Stimulated activated effector memory CD8-positive, alpha-beta T cell treated with anti-CD3 and anti-CD28 coated beads, Interleukin-12 subunit alpha, Interleukin-12 subunit beta, amount 100 ng/mL, for 72 hours (primary cell): Measurements from ENCODE around the gene PML.

Experiments used
- ATAC-seq: fragments of 150-1000 bp; cut with Tn5 transposase; 2 replicates; pipeline ENCODE4 v1.10.0; 2021
- DNase-seq, 2 donors: peaks; one replicate each; pipeline ENCODE4 v3.0.0; 2021 to 2022; ENCODE audit warnings: low spot score in 2 of 2
- H3K27ac Mint-ChIP-seq: one replicate; pipeline ENCODE4 v1.8.0; 2022; ENCODE audit warnings: mild to moderate bottlenecking, mixed read lengths
- H3K36me3 Mint-ChIP-seq: one replicate; pipeline ENCODE4 v1.8.0; 2022; ENCODE audit warnings: mild to moderate bottlenecking, mixed read lengths
- H3K4me1 Mint-ChIP-seq: one replicate; pipeline ENCODE4 v1.8.0; 2022; ENCODE audit warnings: mixed read lengths
- H3K4me3 Mint-ChIP-seq: one replicate; pipeline ENCODE4 v1.8.0; 2022; ENCODE audit warnings: mild to moderate bottlenecking, mixed read lengths
- H3K9me3 Mint-ChIP-seq: one replicate; pipeline ENCODE4 v1.8.0; 2022; ENCODE audit warnings: mixed read lengths

Gene PML

DNA sequence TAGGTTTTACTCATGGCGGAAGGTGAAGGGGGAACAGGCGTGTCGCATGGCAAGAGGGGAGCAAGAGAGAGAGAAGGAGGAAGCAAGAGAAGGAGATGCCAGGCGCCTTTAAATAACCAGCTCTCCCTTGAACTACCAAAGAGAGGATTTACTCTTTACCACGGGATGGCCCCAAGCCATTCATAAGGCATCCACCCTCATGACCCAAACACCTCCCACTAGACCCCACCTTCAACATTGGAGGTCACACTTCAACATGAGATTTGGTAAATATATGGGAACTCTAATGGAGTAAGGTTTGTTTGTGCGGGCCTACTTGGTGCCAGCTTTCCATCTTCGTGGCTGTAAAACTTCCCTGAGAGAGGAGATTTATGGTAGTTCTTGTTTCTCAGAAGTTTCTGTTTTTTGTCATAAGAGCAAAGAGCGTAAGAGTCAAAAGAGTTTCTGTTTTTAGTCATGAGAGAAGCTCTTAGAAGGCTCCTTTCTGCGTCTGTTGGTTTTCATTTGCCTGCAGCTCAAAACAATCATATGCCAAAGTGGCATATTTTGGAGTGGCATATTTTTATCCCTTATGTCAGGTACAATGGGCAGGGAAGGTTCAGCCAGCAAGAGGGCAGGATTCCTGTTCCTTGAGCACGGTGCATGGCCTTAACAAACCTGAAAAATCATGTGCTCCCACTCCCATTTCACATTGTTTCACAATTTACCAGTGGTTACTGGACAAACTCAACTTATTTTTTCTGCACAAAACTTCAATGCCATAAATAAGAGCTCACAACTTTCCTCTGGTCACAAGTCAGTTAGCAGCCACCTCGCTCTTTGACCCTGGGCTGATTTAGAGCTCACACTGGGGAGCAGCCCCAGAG lies 12.5 kb downstream of the PML start:
- Mint-ChIP-seq H3K36me3 (peaks cover 96% of the 10 kb centered on the region), H3K4me3 (peak overlapping the region; percentile 47), H3K9me3 (no peaks in the 10 kb centered on the region), H3K4me1 (peaks cover 61% of the 10 kb centered on the region), H3K27ac (peak overlapping the region; percentile 85)
- DNase-seq (peak in 1 of 2 donors; percentile 65), ATAC-seq (peak; percentile 85)

DNA sequence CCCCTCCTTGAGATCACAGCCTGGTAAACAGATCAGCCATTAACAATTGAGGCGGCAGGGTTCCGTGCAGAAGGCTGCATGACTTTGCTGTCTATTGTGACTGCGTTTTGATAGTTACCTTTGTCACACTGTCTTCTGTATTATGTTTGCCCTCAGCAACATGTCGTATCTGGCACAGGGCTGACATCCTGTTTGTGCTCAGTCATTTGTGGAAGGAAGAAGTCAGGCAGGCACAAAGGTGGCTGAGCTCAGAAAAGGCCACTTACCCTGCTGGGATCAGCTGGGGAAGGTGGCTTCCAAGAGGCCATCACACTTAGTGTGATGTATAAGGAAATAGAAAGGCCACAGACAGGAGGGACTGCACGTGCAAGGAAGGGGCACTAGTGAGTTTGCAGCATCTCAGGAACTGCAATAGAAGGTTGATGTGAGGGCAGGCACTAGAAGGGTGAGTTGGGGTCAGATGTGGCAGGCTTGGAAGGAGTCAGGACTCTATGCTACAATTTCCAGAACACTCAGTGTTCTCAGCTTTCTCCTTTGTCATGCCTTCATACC lies 13.4 kb downstream of the PML start:
- peak overlapping the region; percentile 85 for H3K27ac Mint-ChIP-seq
- DNase-seq (no peak), ATAC-seq (peak; percentile 86)
- peaks cover 61% of the 10 kb centered on the region for H3K4me1 Mint-ChIP-seq
- no peaks in the 10 kb centered on the region for H3K9me3 Mint-ChIP-seq
- H3K36me3 Mint-ChIP-seq: peaks cover 90% of the 10 kb centered on the region
- H3K4me3 Mint-ChIP-seq: peak overlapping the region; percentile 47

DNA sequence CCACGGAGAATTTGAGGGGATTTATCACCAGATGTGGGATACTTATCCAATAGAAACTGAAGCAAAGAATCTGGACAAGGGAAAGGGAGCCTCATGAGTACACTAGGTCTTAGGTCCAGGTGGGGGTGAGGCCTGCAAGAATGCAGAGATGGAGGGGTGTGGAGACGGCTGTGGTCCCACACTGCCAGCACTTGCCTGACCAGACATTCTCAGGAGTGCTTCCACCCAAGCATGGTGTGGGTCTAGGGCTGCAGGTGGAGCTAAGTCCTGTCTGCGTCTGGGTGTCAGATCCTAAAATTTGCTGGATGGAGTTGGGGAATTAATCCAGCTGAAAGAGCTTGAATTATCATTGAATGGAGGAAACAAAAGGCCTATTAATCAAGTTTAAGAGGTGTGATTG lies 14.4 kb downstream of the PML start:
- peaks cover 58% of the 10 kb centered on the region for H3K4me1 Mint-ChIP-seq
- ATAC-seq: no peak
- peaks cover 85% of the 10 kb centered on the region for H3K36me3 Mint-ChIP-seq
- no peak overlapping the region for H3K4me3 Mint-ChIP-seq
- peak overlapping the region; percentile 23 for H3K27ac Mint-ChIP-seq
- H3K9me3 Mint-ChIP-seq: no peaks in the 10 kb centered on the region
- no peak for DNase-seq

DNA sequence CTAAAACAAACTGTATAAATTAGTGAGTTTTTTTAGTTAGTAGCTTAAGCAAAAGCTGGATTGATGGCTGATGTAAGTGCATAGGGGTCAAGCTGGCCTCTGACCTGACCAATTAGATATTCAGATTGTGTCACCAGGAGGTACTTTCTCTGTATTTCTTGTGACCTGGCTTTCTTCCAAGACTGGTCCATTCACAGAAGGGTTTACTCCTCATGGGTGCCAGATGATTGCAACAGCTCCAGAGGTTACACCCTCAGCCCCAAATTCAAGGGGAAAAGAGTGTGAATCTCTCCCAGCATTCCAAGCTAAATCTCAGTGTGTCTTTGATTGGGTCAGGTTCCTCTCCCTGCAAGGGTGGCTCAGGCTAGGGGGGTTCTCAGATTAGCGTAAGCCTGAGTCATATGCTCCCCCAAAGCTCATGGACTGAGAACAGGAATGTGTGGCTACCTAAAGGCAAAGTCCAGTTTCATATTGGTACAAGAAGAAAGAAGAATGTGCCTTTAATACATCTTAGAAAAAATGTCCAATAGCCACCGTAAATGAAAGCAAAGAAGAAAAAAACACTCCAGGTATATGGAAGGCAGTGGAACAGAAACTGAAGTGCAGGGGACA lies 16.5 kb downstream of the PML start:
- no peaks in the 10 kb centered on the region for H3K9me3 Mint-ChIP-seq
- H3K27ac Mint-ChIP-seq: no peak overlapping the region
- H3K4me3 Mint-ChIP-seq: no peak overlapping the region
- H3K4me1 Mint-ChIP-seq: peaks cover 59% of the 10 kb centered on the region
- DNase-seq (no peak), ATAC-seq (no peak)
- H3K36me3 Mint-ChIP-seq: peaks cover 64% of the 10 kb centered on the region

DNA sequence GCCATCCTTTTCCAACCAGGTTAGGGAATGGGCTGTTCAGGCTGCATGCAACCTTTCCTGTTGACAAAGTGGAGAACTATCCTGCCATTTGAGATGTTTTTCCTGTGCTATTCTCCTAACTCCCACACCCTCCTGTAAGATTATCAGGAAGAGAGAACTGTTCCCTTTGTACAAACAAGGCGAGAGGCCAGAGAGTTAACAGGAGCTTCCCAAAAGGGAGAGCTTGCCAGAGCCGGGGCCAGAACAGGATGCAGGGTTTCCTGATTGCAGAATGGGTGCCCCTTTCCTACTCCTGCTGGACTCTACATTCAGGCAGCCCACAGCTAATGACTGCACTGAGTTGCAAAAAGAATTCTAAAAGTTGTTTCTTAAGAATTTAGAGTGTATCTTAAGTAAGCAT lies 17.1 kb downstream of the PML start:
- no peak for DNase-seq
- Mint-ChIP-seq H3K4me3 (no peak overlapping the region), H3K36me3 (peaks cover 58% of the 10 kb centered on the region), H3K4me1 (peaks cover 53% of the 10 kb centered on the region), H3K9me3 (no peaks in the 10 kb centered on the region), H3K27ac (no peak overlapping the region)
- ATAC-seq: no peak

DNA sequence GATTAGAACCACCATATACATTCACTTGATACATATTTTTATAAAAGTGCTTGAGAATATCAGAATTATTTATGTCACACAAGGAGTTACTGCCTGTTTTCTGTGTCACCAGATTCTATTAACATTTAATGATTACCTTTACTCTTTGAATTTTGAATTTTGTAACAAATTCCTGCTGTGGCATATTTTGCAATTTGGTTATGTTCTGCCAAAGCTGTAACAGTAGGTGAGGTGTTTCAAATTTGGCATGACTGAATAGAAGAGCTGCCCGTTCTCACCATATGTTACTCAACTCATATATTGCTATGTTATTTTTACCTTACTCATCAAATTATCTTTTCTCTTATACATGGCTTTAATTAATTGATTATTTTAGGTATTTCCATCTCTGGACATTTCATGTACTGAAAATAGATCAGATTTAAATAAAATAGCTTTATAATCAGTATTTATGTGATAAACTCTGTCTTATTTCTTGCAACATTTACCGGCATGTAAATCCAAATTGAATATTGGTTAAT lies 18.9 kb downstream of the PML start:
- DNase-seq: no peak
- no peaks in the 10 kb centered on the region for H3K9me3 Mint-ChIP-seq
- H3K36me3 Mint-ChIP-seq: peaks cover 53% of the 10 kb centered on the region
- ATAC-seq: no peak
- H3K4me1 Mint-ChIP-seq: peaks cover 35% of the 10 kb centered on the region
- no peak overlapping the region for H3K4me3 Mint-ChIP-seq
- no peak overlapping the region for H3K27ac Mint-ChIP-seq

DNA sequence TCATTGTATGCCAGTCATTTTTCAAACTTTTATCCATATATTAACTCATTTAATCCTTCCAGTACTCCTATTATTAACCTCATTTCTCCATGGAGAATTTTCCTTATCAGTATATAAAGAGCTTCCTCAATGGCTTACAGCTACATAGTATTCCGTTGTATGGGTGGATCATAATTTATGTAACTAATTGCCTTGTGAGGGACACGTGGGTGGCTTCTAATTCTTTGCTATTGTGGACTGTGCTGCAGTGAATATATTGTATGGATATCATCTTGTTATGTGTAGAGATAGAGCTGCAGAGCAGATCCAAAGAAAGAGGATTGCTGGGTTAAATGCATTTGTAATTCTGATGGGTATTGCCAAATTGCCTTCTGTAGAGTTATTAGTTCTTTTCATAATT lies 25.2 kb downstream of the PML start:
- DNase-seq: no peak
- Mint-ChIP-seq H3K36me3 (peaks cover 63% of the 10 kb centered on the region), H3K4me3 (no peak overlapping the region), H3K27ac (no peak overlapping the region), H3K4me1 (peaks cover 32% of the 10 kb centered on the region), H3K9me3 (no peaks in the 10 kb centered on the region)
- ATAC-seq: no peak

DNA sequence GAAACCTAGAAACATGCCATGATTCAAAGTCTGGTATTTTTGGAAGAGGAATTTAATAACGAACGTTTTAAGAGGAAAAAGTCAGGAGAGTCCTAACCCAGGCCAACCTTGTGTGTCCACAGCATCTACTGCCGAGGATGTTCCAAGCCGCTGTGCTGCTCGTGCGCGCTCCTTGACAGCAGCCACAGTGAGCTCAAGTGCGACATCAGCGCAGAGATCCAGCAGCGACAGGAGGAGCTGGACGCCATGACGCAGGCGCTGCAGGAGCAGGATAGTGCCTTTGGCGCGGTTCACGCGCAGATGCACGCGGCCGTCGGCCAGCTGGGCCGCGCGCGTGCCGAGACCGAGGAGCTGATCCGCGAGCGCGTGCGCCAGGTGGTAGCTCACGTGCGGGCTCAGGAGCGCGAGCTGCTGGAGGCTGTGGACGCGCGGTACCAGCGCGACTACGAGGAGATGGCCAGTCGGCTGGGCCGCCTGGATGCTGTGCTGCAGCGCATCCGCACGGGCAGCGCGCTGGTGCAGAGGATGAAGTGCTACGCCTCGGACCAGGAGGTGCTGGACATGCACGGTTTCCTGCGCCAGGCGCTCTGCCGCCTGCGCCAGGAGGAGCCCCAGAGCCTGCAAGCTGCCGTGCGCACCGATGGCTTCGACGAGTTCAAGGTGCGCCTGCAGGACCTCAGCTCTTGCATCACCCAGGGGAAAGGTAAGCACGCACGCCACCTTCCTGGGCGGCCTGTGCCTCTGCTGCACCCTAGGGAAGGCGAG lies 28.4 kb downstream of the PML start:
- Mint-ChIP-seq H3K4me1 (peaks cover 28% of the 10 kb centered on the region), H3K4me3 (no peak overlapping the region), H3K27ac (peak overlapping the region; percentile 47), H3K36me3 (peaks cover 81% of the 10 kb centered on the region), H3K9me3 (no peaks in the 10 kb centered on the region)
- DNase-seq (no peak), ATAC-seq (no peak)

DNA sequence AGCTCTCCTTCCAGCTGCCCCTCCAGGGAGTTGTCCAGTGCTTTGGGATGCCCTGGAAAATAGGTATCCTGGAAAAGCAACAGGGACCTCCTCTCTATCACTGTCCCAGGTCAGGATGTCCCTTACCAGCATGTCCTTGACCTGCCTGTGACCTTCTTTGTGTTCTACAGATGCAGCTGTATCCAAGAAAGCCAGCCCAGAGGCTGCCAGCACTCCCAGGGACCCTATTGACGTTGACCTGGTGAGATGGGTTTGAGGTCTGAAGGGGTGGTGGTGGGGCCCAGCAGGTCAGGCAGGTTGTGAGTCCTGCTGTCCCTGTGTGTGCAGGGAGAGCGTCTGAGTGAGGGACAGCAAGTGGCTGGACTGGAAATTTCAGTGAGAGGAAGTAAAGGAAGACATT lies 30.2 kb downstream of the PML start:
- Mint-ChIP-seq H3K4me1 (peaks cover 28% of the 10 kb centered on the region), H3K27ac (peak overlapping the region; percentile 32), H3K36me3 (peaks cover 90% of the 10 kb centered on the region), H3K9me3 (no peaks in the 10 kb centered on the region), H3K4me3 (no peak overlapping the region)
- no peak for DNase-seq
- ATAC-seq: no peak

DNA sequence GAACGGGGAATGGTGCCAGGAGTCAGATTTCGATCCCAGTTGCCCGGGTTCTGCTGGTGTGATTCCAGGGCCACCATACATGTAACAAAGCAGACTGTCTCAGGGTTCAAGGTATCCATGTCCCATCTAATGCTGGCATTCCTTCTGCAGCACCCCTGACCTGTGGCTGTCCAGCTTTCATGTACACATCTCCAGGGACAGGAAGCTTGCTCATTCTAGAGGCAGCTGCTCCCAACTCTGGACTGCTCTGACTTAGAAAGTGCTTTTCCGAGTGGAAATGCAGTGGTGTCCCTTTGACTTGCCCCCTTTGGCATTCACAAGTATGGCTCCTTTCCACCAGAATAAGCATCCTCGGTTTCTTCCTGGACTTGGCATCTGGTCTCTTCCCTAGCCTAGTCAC lies 30.9 kb downstream of the PML start:
- H3K4me1 Mint-ChIP-seq: peaks cover 28% of the 10 kb centered on the region
- no peaks in the 10 kb centered on the region for H3K9me3 Mint-ChIP-seq
- no peak overlapping the region for H3K27ac Mint-ChIP-seq
- no peak for DNase-seq
- peaks cover 94% of the 10 kb centered on the region for H3K36me3 Mint-ChIP-seq
- ATAC-seq: no peak
- H3K4me3 Mint-ChIP-seq: no peak overlapping the region

DNA sequence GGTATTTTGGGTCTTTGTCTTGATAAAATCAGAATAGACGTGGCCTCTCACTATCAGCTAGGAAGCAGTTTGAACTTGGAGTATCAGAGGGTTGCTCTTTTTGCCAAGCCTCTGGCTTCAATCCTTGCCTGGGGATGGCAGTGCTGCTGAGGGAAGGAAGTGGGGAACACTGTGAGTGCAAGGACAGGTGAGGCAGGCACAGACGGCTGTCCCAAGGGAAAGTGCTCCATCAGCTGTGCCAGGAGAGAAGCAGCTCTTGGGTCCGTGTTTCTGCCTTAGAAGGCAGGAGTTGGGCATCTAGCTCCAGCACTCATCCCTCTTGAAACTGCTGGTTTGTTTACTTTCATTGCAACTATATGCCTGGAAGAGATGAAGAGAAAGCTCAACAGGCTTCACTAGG lies 33.2 kb downstream of the PML start:
- Mint-ChIP-seq H3K9me3 (no peaks in the 10 kb centered on the region), H3K4me3 (no peak overlapping the region), H3K4me1 (peaks cover 15% of the 10 kb centered on the region), H3K27ac (peak overlapping the region; percentile 32), H3K36me3 (peaks cover 79% of the 10 kb centered on the region)
- DNase-seq (no peak), ATAC-seq (no peak)

DNA sequence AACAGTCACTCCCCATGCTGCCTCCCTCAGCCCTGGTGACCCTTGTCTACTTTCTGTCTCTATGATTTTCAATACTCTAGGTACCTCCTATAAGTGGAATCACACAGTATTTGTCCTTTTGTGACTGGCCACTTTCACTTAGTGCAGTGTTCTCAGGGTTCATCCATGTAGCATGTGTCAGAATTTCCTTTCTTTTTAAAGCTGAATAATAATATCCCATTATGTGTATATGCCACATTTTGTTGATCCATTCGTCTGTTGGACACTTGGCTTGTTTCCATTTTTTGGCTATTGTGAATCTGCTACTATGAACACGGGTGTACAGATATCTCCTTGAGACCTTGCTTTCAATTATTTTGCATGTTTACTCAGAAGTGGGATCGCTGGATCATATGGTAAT lies 34.1 kb downstream of the PML start:
- DNase-seq (no peak), ATAC-seq (no peak)
- Mint-ChIP-seq H3K27ac (no peak overlapping the region), H3K4me1 (peaks cover 13% of the 10 kb centered on the region), H3K4me3 (no peak overlapping the region), H3K9me3 (no peaks in the 10 kb centered on the region), H3K36me3 (peaks cover 70% of the 10 kb centered on the region)

DNA sequence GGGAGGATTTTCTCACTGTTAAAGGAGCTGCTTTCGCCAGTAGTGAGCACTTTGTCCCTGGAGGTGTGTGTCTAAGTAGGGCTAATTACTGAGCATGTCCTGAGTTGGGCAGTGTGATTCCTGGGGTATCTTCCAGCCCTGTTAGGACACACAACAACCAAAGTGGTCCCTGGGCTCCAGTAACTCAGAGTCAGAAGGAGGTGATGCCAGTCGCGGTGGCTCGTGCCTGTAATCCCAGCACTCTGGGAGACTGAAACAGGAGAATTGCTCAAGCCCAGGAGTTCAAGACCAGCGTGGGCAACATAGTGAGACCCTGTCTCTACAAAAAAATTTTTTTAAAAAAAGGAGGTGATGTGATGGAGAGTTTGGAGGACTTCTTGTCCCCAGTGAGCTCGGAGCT lies 37.5 kb downstream of the PML start:
- H3K4me1 Mint-ChIP-seq: no peaks in the 10 kb centered on the region
- no peak for DNase-seq
- ATAC-seq: no peak
- peak overlapping the region; percentile 85 for H3K27ac Mint-ChIP-seq
- H3K36me3 Mint-ChIP-seq: peaks cover 65% of the 10 kb centered on the region
- H3K9me3 Mint-ChIP-seq: no peaks in the 10 kb centered on the region
- no peak overlapping the region for H3K4me3 Mint-ChIP-seq

DNA sequence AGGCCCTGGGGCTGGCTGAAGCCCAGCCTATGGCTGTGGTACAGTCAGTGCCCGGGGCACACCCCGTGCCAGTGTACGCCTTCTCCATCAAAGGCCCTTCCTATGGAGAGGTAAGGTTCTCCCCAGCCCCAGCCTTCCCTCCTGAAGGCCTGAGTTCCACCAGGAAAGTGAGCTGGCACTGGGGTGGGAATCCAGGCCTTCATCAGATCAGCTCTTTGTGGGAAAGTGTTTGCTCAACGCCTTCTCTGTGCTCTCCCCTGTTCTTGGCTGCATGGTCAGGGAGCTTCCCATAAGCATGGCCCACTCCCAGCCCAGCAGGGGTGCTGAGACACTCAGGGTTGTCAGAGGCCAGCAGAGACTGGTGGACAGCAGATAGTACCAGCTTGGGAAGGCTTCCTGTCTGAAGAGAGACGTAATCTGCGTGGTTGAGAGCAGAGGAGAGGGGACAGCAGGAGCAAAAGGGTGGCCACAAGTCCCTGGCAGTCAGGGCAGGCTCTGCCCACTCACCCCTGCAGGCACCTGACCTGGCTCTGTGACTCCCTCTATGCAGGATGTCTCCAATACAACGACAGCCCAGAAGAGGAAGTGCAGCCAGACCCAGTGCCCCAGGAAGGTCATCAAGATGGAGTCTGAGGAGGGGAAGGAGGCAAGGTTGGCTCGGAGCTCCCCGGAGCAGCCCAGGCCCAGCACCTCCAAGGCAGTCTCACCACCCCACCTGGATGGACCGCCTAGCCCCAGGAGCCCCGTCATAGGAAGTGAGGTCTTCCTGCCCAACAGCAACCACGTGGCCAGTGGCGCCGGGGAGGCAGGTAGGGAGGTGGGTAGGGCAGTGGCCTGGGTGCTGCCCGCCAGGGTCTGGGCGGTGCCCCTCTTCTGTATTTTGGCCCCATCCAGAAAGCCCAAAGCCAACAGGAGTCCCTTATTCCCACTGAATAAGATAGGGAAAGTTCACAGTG lies 38.4 kb downstream of the PML start:
- no peak for ATAC-seq
- Mint-ChIP-seq H3K27ac (peak overlapping the region; percentile 85), H3K9me3 (no peaks in the 10 kb centered on the region), H3K4me3 (no peak overlapping the region), H3K36me3 (peaks cover 67% of the 10 kb centered on the region), H3K4me1 (peaks cover 7% of the 10 kb centered on the region)
- DNase-seq: no peak
